Measurements from ENCODE around the gene HECW1. TPM values are rescaled to one million over a fixed set of nuclear protein-coding genes. Genes with fewer than 3 reads are reported as not detected.

The HECW1 gene
- total and polyA plus RNA-seq, 4 donors = 0.77 to 1.9 (median 1.0) TPM; not detected in 1

DNA sequence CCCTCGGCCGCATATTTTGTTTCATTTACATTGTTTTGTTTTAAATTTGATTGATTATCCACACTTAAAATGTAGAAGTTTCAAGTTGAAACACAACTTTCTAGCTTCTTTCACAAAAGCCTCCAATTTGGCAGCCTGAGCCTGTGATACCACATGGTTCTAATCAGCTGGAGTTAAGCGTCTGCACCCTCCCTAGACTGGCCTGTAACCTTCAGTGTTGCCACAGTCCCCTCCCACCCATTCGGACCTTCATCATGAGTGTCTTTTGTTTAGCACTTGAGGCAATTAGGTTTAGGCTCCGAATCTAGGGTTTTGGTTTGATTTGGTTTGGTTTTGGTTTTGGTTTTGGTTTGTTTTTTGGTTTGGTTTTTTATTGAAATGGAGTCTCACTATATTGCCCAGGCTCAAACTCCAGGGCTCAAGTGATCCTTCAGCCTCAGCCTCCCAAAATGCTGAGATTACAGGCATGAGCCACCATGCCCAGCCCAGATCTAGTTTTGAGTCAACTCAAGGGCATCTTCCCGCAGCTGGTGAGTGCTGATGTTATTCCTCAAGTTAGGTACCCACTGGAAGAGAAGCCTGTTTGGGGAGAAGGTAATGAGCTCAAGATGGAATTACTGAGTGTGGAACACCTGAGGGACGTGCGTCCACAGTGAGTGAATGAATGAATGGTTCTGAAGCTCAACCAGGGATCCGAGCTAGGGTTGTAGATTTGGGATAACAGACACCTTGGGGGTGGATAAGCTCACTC is 201.4 kb downstream of the HECW1 start:
- no peak for DNase-seq
- Histone ChIP-seq H3K9me3 (ENCODE audit: control insufficient read depth, low read length) (no peaks in the 10 kb centered on the region), H3K4me1 (ENCODE audit: control insufficient read depth in 1 of 2, insufficient read depth in 2 of 2, low read length in 2 of 2) (no peaks in the 10 kb centered on the region), H3K36me3 (ENCODE audit: control insufficient read depth in 1 of 2, insufficient read depth in 2 of 2, low read length in 1 of 2) (no peaks in the 10 kb centered on the region), H3K4me3 (ENCODE audit: low read length in 2 of 2) (no peak overlapping the region), H3K27ac (ENCODE audit: low read depth in 1 of 2, low read length in 2 of 2) (no peak overlapping the region), H3K27me3 (ENCODE audit: control insufficient read depth in 1 of 2, insufficient read depth in 2 of 2, low read length in 1 of 2) (no peaks in the 10 kb centered on the region)
- 80 to 82% methylated on average over 9 of the region's 9 CpGs for WGBS, 2 donors
- ATAC-seq (ENCODE audit: low FRiP score) = no peak
- intact Hi-C loops (cut with DNase I) = no loop called here

- DNase-seq (no peak), ATAC-seq (ENCODE audit: low FRiP score) (no peak)
- Histone ChIP-seq H3K9me3 (ENCODE audit: control insufficient read depth, low read length) (no peaks in the 10 kb centered on the region), H3K36me3 (ENCODE audit: control insufficient read depth in 1 of 2, insufficient read depth in 2 of 2, low read length in 1 of 2) (no peaks in the 10 kb centered on the region), H3K4me3 (ENCODE audit: low read length in 2 of 2) (no peak overlapping the region), H3K4me1 (ENCODE audit: control insufficient read depth in 1 of 2, insufficient read depth in 2 of 2, low read length in 2 of 2) (no peaks in the 10 kb centered on the region), H3K27ac (ENCODE audit: low read depth in 1 of 2, low read length in 2 of 2) (no peak overlapping the region), H3K27me3 (ENCODE audit: control insufficient read depth in 1 of 2, insufficient read depth in 2 of 2, low read length in 1 of 2) (no peaks in the 10 kb centered on the region)
- intact Hi-C loops (cut with DNase I) = no loop called here
- 37 to 47% methylated on average over 7 of the region's 7 CpGs for WGBS, 2 donors
Observed at GRCh38 chr7:43314379-43315158, 202.1 kb downstream of the HECW1 start.

- Histone ChIP-seq H3K27me3 (ENCODE audit: control insufficient read depth in 1 of 2, insufficient read depth in 2 of 2, low read length in 1 of 2) (no peaks in the 10 kb centered on the region), H3K4me1 (ENCODE audit: control insufficient read depth in 1 of 2, insufficient read depth in 2 of 2, low read length in 2 of 2) (no peaks in the 10 kb centered on the region), H3K9me3 (ENCODE audit: control insufficient read depth, low read length) (no peaks in the 10 kb centered on the region), H3K36me3 (ENCODE audit: control insufficient read depth in 1 of 2, insufficient read depth in 2 of 2, low read length in 1 of 2) (no peaks in the 10 kb centered on the region), H3K27ac (ENCODE audit: low read depth in 1 of 2, low read length in 2 of 2) (no peak overlapping the region), H3K4me3 (ENCODE audit: low read length in 2 of 2) (no peak overlapping the region)
- intact Hi-C loops (cut with DNase I) = no loop called here
- DNase-seq = no peak
- WGBS, 2 donors = 77% methylated on average over 6 of the region's 6 CpGs
- no peak for ATAC-seq (ENCODE audit: low FRiP score)
Observed at GRCh38 chr7:43317075-43317474, 204.6 kb downstream of the HECW1 start.

DNA sequence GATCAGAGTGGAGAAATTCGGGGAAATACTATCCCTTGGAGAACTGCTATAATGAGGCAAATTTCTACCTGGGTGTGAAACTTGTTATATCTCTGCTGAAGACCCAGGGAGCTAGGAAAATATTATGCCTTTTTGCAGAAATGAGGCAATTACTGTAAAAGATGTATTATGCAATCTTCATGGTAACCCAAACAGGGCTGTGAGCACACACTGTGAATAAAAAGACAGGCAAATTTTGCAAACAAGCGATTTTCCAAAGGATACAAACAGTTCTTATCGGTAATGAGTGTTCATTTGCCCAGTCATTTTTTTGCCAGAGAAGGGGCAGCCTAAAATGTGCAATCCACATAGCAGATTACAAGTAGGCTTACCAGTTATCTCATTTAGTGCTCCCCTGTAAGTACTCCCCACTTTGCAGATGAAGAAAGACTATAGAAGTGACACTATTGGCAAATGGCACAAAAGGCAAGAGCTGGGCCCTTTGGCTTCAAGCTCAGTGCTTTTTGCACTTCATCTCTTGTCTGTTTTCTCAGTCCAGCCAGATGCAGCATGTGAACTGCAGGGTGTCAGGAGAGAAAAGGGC is 205.8 kb downstream of the HECW1 start:
- no peaks in the 10 kb centered on the region for H3K4me1 ChIP-seq (ENCODE audit: control insufficient read depth in 1 of 2, insufficient read depth in 2 of 2, low read length in 2 of 2)
- H3K9me3 ChIP-seq (ENCODE audit: control insufficient read depth, low read length) = no peaks in the 10 kb centered on the region
- no peak overlapping the region for H3K4me3 ChIP-seq (ENCODE audit: low read length in 2 of 2)
- no peaks in the 10 kb centered on the region for H3K27me3 ChIP-seq (ENCODE audit: control insufficient read depth in 1 of 2, insufficient read depth in 2 of 2, low read length in 1 of 2)
- peak; percentile 22 for ATAC-seq (ENCODE audit: low FRiP score)
- no peak for DNase-seq
- no peak overlapping the region for H3K27ac ChIP-seq (ENCODE audit: low read depth in 1 of 2, low read length in 2 of 2)
- no peaks in the 10 kb centered on the region for H3K36me3 ChIP-seq (ENCODE audit: control insufficient read depth in 1 of 2, insufficient read depth in 2 of 2, low read length in 1 of 2)
- WGBS, 2 donors = 78 to 85% methylated on average over 3 of the region's 3 CpGs
- intact Hi-C loops (cut with DNase I) = no loop called here

DNA sequence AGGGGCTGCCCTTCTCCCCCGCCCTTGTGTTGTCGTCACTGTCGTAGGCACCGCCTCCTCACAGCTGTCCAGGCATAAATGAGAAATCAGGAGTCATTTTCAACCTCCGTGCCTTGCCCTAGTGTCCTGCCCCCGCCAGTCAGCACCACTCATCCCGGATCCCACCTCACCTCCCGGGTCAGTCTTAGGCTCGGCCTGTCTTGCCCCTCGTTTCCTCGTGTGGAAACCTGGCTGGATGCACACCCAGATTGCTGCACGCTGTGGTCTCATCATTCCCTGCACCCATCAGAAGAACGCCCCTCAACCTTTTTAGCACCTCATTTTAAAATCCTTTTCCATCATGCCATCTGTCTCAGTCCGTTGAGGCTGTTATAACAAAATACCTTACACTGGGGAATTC is 213.1 kb downstream of the HECW1 start:
- Histone ChIP-seq H3K27ac (ENCODE audit: low read depth in 1 of 2, low read length in 2 of 2) (no peak overlapping the region), H3K27me3 (ENCODE audit: control insufficient read depth in 1 of 2, insufficient read depth in 2 of 2, low read length in 1 of 2) (no peaks in the 10 kb centered on the region), H3K36me3 (ENCODE audit: control insufficient read depth in 1 of 2, insufficient read depth in 2 of 2, low read length in 1 of 2) (no peaks in the 10 kb centered on the region), H3K4me3 (ENCODE audit: low read length in 2 of 2) (no peak overlapping the region), H3K4me1 (ENCODE audit: control insufficient read depth in 1 of 2, insufficient read depth in 2 of 2, low read length in 2 of 2) (no peaks in the 10 kb centered on the region), H3K9me3 (ENCODE audit: control insufficient read depth, low read length) (no peaks in the 10 kb centered on the region)
- no peak for ATAC-seq (ENCODE audit: low FRiP score)
- no peak for DNase-seq
- intact Hi-C loops (cut with DNase I) = no loop called here
- 77 to 78% methylated on average over 14 of the region's 14 CpGs for WGBS, 2 donors

GRCh38 chr7:43328336-43328735 is 215.9 kb downstream of the HECW1 start:
- ATAC-seq (ENCODE audit: low FRiP score) = no peak

DNA sequence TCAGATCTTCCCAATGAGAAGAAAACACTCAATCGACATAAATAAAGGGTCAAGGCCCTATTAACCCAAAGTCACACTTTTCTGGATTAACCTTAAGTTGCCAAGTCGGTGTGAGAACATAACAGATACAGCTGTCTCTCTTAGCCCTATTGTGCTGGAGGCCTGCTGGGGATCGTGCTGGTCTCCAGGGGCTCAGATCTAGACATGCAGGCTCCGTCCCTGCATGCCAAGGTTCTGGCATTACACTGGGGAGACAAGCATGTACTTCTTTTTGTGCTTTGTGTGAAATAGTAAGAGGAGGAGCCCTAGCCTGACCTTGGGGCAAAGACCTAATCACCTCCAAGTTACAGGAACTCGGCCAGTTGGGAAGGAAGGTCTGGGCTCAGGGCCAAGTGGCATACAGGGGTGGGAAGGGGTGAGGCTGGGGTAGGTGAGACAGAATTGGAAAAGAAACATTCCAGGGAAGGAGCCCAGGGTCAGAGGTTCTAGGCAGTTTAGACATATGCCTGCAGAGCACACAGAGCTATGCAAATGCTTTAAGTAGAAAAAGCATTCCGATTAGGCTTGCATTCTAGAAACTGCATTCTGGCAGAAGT is 216.4 kb downstream of the HECW1 start:
- Histone ChIP-seq H3K9me3 (ENCODE audit: control insufficient read depth, low read length) (no peaks in the 10 kb centered on the region), H3K36me3 (ENCODE audit: control insufficient read depth in 1 of 2, insufficient read depth in 2 of 2, low read length in 1 of 2) (no peaks in the 10 kb centered on the region), H3K27ac (ENCODE audit: low read depth in 1 of 2, low read length in 2 of 2) (no peak overlapping the region), H3K4me1 (ENCODE audit: control insufficient read depth in 1 of 2, insufficient read depth in 2 of 2, low read length in 2 of 2) (no peaks in the 10 kb centered on the region), H3K4me3 (ENCODE audit: low read length in 2 of 2) (no peak overlapping the region), H3K27me3 (ENCODE audit: control insufficient read depth in 1 of 2, insufficient read depth in 2 of 2, low read length in 1 of 2) (no peaks in the 10 kb centered on the region)
- intact Hi-C loops (cut with DNase I) = no loop called here
- 30 to 40% methylated on average over 6 of the region's 6 CpGs for WGBS, 2 donors
- no peak for ATAC-seq (ENCODE audit: low FRiP score)
- DNase-seq = no peak

More at GRCh38 chr7:43328336-43328735, 215.9 kb downstream of the HECW1 start:
- H3K4me3 ChIP-seq (ENCODE audit: low read length in 2 of 2) = no peak overlapping the region
- intact Hi-C loops (cut with DNase I) = no loop called here
- DNase-seq = no peak
- H3K4me1 ChIP-seq (ENCODE audit: control insufficient read depth in 1 of 2, insufficient read depth in 2 of 2, low read length in 2 of 2) = no peaks in the 10 kb centered on the region
- 81 to 86% methylated on average over 9 of the region's 9 CpGs for WGBS, 2 donors
- no peak overlapping the region for H3K27ac ChIP-seq (ENCODE audit: low read depth in 1 of 2, low read length in 2 of 2)
- H3K9me3 ChIP-seq (ENCODE audit: control insufficient read depth, low read length) = no peaks in the 10 kb centered on the region
- H3K27me3 ChIP-seq (ENCODE audit: control insufficient read depth in 1 of 2, insufficient read depth in 2 of 2, low read length in 1 of 2) = no peaks in the 10 kb centered on the region
- no peaks in the 10 kb centered on the region for H3K36me3 ChIP-seq (ENCODE audit: control insufficient read depth in 1 of 2, insufficient read depth in 2 of 2, low read length in 1 of 2)

DNA sequence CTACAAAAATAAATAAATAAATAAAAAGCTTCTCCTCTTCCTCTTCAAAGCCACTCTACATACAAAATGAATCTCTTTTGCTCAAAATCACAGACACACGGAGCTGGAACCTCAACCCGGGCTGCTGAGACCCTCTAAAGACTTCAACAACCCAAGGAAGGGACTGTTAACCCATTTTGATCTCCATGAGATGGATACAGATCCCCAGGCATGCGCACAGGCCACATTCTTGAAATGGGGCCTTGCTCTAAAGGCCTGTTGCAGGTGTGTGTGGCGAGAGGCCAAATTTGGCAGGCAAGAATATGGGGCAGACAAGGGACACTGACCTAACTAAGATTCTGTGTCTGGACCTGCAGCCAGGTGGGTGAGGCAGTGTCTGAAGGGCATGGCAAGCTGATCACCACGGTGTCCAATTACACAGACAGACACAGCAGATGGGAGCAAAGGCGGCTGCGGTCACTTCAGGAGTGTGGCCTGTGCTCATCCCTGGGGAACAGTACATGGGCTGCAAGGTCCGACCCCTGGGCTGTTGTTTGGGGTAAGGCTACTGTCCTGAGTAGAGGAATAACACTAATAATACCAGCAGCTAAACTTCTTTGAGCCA is 219.8 kb downstream of the HECW1 start:
- DNase-seq (no peak), ATAC-seq (ENCODE audit: low FRiP score) (no peak)
- Histone ChIP-seq H3K9me3 (ENCODE audit: control insufficient read depth, low read length) (no peaks in the 10 kb centered on the region), H3K4me3 (ENCODE audit: low read length in 2 of 2) (no peak overlapping the region), H3K27ac (ENCODE audit: low read depth in 1 of 2, low read length in 2 of 2) (no peak overlapping the region), H3K4me1 (ENCODE audit: control insufficient read depth in 1 of 2, insufficient read depth in 2 of 2, low read length in 2 of 2) (no peaks in the 10 kb centered on the region), H3K36me3 (ENCODE audit: control insufficient read depth in 1 of 2, insufficient read depth in 2 of 2, low read length in 1 of 2) (no peaks in the 10 kb centered on the region), H3K27me3 (ENCODE audit: control insufficient read depth in 1 of 2, insufficient read depth in 2 of 2, low read length in 1 of 2) (no peaks in the 10 kb centered on the region)
- intact Hi-C loops (cut with DNase I) = no loop called here
- WGBS, 2 donors = 86 to 88% methylated on average over 8 of the region's 8 CpGs

Measured in aorta (tissue), 5 donors.